Nephron (organoid): ENCODE measurements around the gene ABCA7.
A peak's percentile ranks its signal among the peaks of the same experiment; 100 is the strongest.

ENCODE experiments used
- H3K27ac Mint-ChIP-seq, 3 experiments: 2 replicates each; pipeline ENCODE4 v1.8.0; 2020; ENCODE audit warnings: mixed read lengths in 3 of 3, mild to moderate bottlenecking in 2 of 3, moderate library complexity in 1 of 3
- H3K27me3 Mint-ChIP-seq: 2 replicates; pipeline ENCODE4 v1.8.0; 2021; ENCODE audit warnings: low read depth, mild to moderate bottlenecking, moderate library complexity, mixed read lengths
- H3K36me3 Mint-ChIP-seq: 2 replicates; pipeline ENCODE4 v1.8.0; 2020; ENCODE audit warnings: low read depth, mixed read lengths
- H3K4me1 Mint-ChIP-seq: 2 replicates; pipeline ENCODE4 v1.8.0; 2020; ENCODE audit warnings: mixed read lengths
- H3K4me3 Mint-ChIP-seq, 3 experiments: 2 replicates each; pipeline ENCODE4 v1.8.0; 2020; ENCODE audit warnings: mild to moderate bottlenecking in 3 of 3, mixed read lengths in 3 of 3, moderate library complexity in 2 of 3
- H3K9me3 Mint-ChIP-seq: 2 replicates; pipeline ENCODE4 v1.8.0; 2020; ENCODE audit warnings: mixed read lengths
- CTCF ChIP-seq, 3 experiments: fragments of 200-600 bp; sonication (generic); IDR thresholded peaks; one replicate each; pipeline ENCODE4 v1.5.0; 2021; ENCODE audit warnings: antibody characterized with exemption in 3 of 3; ENCODE audit not compliant: unreplicated experiment in 3 of 3

ABCA7 gene

DNA sequence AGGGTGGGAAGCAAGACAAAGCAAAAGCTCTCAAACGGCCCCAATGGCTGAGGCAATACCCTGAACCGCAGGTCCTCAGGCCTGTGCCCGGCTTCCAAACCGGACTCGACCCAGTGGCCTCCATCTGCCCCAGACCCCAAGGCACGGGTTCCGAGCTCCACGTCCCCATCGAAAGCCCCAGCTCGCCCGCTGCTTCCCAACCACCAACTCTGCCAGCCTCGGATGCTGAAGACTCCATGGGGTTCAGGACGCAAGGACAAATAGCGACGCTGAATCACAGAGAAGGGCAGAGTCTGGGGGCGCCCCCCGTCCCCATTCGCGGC lies 54.7 kb downstream of the ABCA7 start:
- Mint-ChIP-seq H3K27me3 (peaks cover 5% of the 10 kb centered on the region), H3K4me3 (peak overlapping the region; percentile 90 to 97 (median 92)), H3K27ac (no peak overlapping the region), H3K9me3 (no peaks in the 10 kb centered on the region), H3K36me3 (no peaks in the 10 kb centered on the region), H3K4me1 (peaks cover 22% of the 10 kb centered on the region)
- no peak for TF ChIP-seq CTCF (IDR thresholded peaks at IDR 0.05; ENCODE audit: unreplicated experiment in 3 of 3)

DNA sequence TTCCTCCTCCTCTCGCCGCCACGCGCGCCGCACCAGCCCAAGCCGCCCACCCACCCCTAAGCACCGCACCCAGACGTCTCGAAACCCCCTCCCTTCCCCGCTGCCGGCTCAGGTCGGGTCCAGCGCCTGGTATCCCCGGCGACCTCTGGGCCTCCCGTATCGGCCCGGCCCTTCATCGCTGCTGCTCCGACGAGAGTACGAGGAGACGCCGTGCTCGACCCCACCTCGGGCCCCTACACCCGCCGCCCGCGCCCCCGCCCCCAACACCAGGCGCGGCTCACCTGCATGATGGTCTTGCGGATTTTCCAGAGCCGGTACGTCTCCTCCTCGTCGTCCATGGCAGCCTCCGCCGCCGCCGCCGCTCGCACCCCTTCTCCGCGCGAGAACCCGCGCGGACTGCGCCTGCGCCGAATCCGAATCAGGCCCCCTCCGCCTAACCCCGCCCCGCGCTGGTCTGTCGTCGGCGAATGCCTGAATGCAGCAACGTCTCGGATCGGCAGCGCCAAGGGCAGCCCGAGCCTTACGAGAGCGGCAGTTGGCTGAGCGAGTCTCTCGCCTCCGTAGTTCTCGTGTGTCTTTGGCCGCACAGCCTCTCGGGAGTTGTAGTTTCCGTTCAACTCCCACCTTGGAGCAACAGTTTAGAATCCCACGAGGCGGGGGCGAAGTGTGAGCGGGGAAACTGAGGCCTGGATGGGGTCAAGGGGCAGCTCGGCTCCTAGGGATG lies 55.2 kb downstream of the ABCA7 start, which contains the start of gene POLR2E:
TSS of gene POLR2E (minus strand) at position 398 of the 724 bp plus-strand sequence. CDS start at position 338, 60 bp downstream.
- H3K9me3 Mint-ChIP-seq: no peaks in the 10 kb centered on the region
- no peaks in the 10 kb centered on the region for H3K36me3 Mint-ChIP-seq
- no peak for TF ChIP-seq CTCF (IDR thresholded peaks at IDR 0.05; ENCODE audit: unreplicated experiment in 3 of 3)
- H3K27me3 Mint-ChIP-seq: peaks cover 9% of the 10 kb centered on the region
- peaks cover 22% of the 10 kb centered on the region for H3K4me1 Mint-ChIP-seq
- H3K4me3 Mint-ChIP-seq: peak within 1 kb of the TSS; percentile 90 to 97 (median 92)
- peak within 1 kb of the TSS; percentile 80 to 98 (median 83) for H3K27ac Mint-ChIP-seq

- H3K36me3 Mint-ChIP-seq: no peaks in the 10 kb centered on the region
- H3K4me3 Mint-ChIP-seq: peak overlapping the region in 1 of 3 experiments; percentile 49
- TF ChIP-seq CTCF (IDR thresholded peaks at IDR 0.05; ENCODE audit: unreplicated experiment in 3 of 3): no peak
- H3K27ac Mint-ChIP-seq: peak overlapping the region; percentile 36 to 86 (median 70)
- H3K4me1 Mint-ChIP-seq: peaks cover 29% of the 10 kb centered on the region
- H3K27me3 Mint-ChIP-seq: peaks cover 9% of the 10 kb centered on the region
- no peaks in the 10 kb centered on the region for H3K9me3 Mint-ChIP-seq
These were observed 57.9 kb downstream of the ABCA7 start for GRCh38 chr19:1097810-1098176.

GRCh38 chr19:1098177-1099051 lies 58.5 kb downstream of the ABCA7 start:
- Mint-ChIP-seq H3K27me3 (peaks cover 9% of the 10 kb centered on the region), H3K27ac (peak overlapping the region; percentile 36 to 86 (median 70)), H3K4me1 (peaks cover 27% of the 10 kb centered on the region), H3K4me3 (peak overlapping the region in 2 of 3 experiments; percentile 2 to 17), H3K36me3 (no peaks in the 10 kb centered on the region), H3K9me3 (no peaks in the 10 kb centered on the region)
- no peak for TF ChIP-seq CTCF (IDR thresholded peaks at IDR 0.05; ENCODE audit: unreplicated experiment in 3 of 3)

- Mint-ChIP-seq H3K27me3 (peaks cover 4% of the 10 kb centered on the region), H3K4me1 (peaks cover 16% of the 10 kb centered on the region), H3K36me3 (no peaks in the 10 kb centered on the region), H3K27ac (peak overlapping the region; percentile 95 to 97 (median 96)), H3K4me3 (peak overlapping the region in 2 of 3 experiments; percentile 46 to 70), H3K9me3 (no peaks in the 10 kb centered on the region)
- no peak for TF ChIP-seq CTCF (IDR thresholded peaks at IDR 0.05; ENCODE audit: unreplicated experiment in 3 of 3)
These were observed 61.4 kb downstream of the ABCA7 start for GRCh38 chr19:1101337-1101698.
